ENCODE measurements around the gene MPHOSPH9.

- no peak for TF ChIP-seq POLR2AphosphoS5 (IDR thresholded peaks at IDR 0.05; ENCODE audit: low read depth, low read length)
- TF ChIP-seq REST (IDR thresholded peaks at IDR 0.05; ENCODE audit: insufficient read depth in 1 of 2, low read depth in 2 of 2, low read length in 2 of 2), result no peak
- no peak for TF ChIP-seq TAF1 (IDR thresholded peaks at IDR 0.05; ENCODE audit: borderline replicate concordance, insufficient read depth, low read length)
Observed at GRCh38 chr12:123273166-123273565, 40.2 kb upstream of the MPHOSPH9 start.

Measured in PFSK-1 (cell line).